ENCODE results near the gene FBXO34. TPM values are rescaled to one million over a fixed set of nuclear protein-coding genes. Genes with fewer than 3 reads are reported as not detected.

Gene FBXO34
- total RNA-seq, 4 donors from 2014 or later, result 18.8 to 32.5 (median 21.8) TPM

DNA sequence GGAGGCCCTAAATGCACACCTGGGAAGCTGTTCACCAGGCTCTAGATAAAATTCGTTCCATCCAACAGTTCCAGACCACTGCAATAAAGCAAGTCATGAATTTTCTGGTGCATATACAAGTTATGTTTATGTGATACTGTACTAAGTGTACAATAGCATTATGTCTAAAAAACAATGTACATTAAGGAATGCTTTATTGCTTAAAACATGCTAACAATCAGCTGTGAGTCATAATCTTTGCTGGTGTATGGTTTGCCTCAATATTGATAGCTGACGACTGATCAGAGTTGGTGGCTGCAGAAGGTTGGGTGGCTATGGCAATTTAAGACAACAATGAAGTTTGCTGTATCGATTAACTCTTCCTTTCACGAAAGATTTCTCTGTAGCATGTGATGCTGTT, 88.1 kb downstream of the FBXO34 start:
- H3K27ac ChIP-seq, result no peak overlapping the region
- H3K27me3 ChIP-seq, result no peaks in the 10 kb centered on the region
- H3K4me3 ChIP-seq, result no peak overlapping the region
- TF ChIP-seq, protein P1, sequence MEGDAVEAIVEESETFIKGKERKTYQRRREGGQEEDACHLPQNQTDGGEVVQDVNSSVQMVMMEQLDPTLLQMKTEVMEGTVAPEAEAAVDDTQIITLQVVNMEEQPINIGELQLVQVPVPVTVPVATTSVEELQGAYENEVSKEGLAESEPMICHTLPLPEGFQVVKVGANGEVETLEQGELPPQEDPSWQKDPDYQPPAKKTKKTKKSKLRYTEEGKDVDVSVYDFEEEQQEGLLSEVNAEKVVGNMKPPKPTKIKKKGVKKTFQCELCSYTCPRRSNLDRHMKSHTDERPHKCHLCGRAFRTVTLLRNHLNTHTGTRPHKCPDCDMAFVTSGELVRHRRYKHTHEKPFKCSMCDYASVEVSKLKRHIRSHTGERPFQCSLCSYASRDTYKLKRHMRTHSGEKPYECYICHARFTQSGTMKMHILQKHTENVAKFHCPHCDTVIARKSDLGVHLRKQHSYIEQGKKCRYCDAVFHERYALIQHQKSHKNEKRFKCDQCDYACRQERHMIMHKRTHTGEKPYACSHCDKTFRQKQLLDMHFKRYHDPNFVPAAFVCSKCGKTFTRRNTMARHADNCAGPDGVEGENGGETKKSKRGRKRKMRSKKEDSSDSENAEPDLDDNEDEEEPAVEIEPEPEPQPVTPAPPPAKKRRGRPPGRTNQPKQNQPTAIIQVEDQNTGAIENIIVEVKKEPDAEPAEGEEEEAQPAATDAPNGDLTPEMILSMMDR (IDR thresholded peaks at IDR 0.05), result no peak
- TF ChIP-seq POLR2AphosphoS5 (IDR thresholded peaks at IDR 0.05) (no peak), POLR2A (IDR thresholded peaks at IDR 0.05) (no peak), EP300 (IDR thresholded peaks at IDR 0.05) (no peak)
- no peaks in the 10 kb centered on the region for H3K9me3 ChIP-seq
- ATAC-seq, result no peak
- H3K36me3 ChIP-seq, result peaks cover 0 to 28% of the 10 kb centered on the region in 2 donors
- H3K4me1 ChIP-seq, result peaks cover 0 to 6% (median 0%) of the 10 kb centered on the region in 3 donors
- 80 to 92% methylated on average over 4 of the region's 4 CpGs for WGBS, 2 donors (ENCODE audit: low coverage in 1 of 2)

DNA sequence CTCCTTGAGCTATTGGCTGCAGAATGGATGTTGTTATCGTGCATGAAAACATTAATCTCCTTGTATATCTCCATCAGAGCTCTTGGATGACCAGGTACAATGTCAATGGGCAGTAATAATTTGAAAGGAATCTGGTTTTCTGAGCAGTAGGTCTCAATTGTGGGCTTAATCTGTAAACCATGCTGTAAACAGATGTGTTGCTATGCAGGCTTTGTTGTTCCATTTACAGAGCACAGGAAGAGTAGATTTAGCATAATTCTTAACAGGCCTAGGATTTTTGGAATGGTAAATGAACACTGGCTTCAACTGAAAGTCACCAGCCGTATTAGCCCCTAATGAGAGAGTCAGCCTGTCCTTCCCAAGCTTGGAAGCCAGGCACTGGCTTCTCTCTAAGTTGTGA, 90.0 kb downstream of the FBXO34 start:
- Histone ChIP-seq H3K27ac (no peak overlapping the region), H3K4me1 (no peaks in the 10 kb centered on the region), H3K36me3 (peaks cover 0 to 25% of the 10 kb centered on the region in 2 donors), H3K27me3 (no peaks in the 10 kb centered on the region), H3K9me3 (no peaks in the 10 kb centered on the region), H3K4me3 (no peak overlapping the region)
- ATAC-seq, result no peak
- TF ChIP-seq EP300 (IDR thresholded peaks at IDR 0.05) (no peak), POLR2A (IDR thresholded peaks at IDR 0.05) (no peak), POLR2AphosphoS5 (IDR thresholded peaks at IDR 0.05) (no peak)
- TF ChIP-seq, protein P1 (IDR thresholded peaks at IDR 0.05), result no peak
- 88 to 89% methylated on average over 2 of the region's 2 CpGs for WGBS, 2 donors (ENCODE audit: low coverage in 1 of 2)

DNA sequence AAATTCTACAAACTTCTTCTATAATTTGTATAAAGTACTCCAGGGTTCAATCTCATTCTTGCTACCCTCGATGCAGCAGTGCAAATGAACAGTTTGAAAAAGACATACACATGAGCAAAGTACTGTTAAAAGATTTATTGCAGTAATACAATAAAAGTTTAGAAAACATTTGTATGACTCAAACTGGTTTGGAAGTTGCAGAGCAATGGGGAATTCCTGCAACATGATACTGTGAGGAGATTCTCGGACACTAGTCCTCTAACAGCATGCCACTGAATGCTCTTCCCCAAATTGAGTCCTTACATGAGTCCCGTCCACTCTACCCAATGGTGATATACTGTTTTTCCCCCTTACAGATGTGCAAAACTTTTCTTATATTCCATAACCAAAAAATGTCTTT, 95.0 kb downstream of the FBXO34 start:
- Histone ChIP-seq H3K27me3 (no peaks in the 10 kb centered on the region), H3K36me3 (peaks cover 0 to 62% of the 10 kb centered on the region in 2 donors), H3K9me3 (no peaks in the 10 kb centered on the region), H3K4me1 (no peaks in the 10 kb centered on the region), H3K27ac (no peak overlapping the region), H3K4me3 (no peak overlapping the region)
- 41 to 51% methylated on average over 3 of the region's 3 CpGs for WGBS, 2 donors (ENCODE audit: low coverage in 1 of 2)
- ATAC-seq, result no peak
- no peak for TF ChIP-seq EP300 (IDR thresholded peaks at IDR 0.05)
- TF ChIP-seq POLR2A (IDR thresholded peaks at IDR 0.05), result no peak
- TF ChIP-seq POLR2AphosphoS5 (IDR thresholded peaks at IDR 0.05), result no peak
- TF ChIP-seq, protein P1 (IDR thresholded peaks at IDR 0.05), result no peak

DNA sequence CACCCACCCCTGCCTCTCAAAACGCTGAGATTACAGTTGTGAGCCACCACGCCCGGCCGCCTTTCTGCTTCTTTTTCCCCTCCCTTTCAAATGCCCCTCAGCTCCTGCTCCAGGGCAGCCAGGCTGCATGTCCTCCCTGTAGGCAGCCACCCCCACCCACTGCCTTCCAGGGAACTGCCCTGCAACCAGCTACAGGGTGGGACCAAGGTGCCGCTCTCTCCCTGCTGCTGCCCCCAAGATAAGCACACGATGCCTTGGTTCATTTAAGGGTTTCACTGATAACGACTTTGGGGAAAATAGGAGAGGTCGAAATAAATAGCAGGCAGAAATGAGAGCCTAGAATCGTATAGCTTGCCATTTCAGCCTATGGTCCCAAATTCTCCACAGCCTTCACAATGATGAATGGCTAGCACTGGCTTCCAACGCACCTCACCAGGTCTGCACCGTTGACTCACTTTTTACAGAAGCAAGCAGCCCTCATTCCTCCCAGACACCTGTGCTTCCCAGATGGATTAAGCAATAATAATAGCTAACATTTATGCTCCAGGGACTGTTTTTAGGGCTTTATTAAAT, 99.7 kb downstream of the FBXO34 start:
- TF ChIP-seq POLR2AphosphoS5 (IDR thresholded peaks at IDR 0.05), result no peak
- Histone ChIP-seq H3K27me3 (no peaks in the 10 kb centered on the region), H3K9me3 (no peaks in the 10 kb centered on the region), H3K4me3 (no peak overlapping the region), H3K27ac (no peak overlapping the region), H3K4me1 (no peaks in the 10 kb centered on the region), H3K36me3 (peaks cover 0 to 92% of the 10 kb centered on the region in 2 donors)
- no peak for ATAC-seq
- 75 to 81% methylated on average over 4 to 7 of the region's 11 CpGs for WGBS, 2 donors (ENCODE audit: low coverage in 1 of 2)

- no peaks in the 10 kb centered on the region for H3K9me3 ChIP-seq
- no peak for ATAC-seq
- WGBS, 2 donors (ENCODE audit: low coverage in 1 of 2), result 88 to 100% methylated on average over 1 of the region's 1 CpG
- H3K4me3 ChIP-seq, result no peak overlapping the region
- H3K27me3 ChIP-seq, result no peaks in the 10 kb centered on the region
- H3K4me1 ChIP-seq, result no peaks in the 10 kb centered on the region
- no peak overlapping the region for H3K27ac ChIP-seq
- TF ChIP-seq POLR2AphosphoS5 (IDR thresholded peaks at IDR 0.05), result no peak
- H3K36me3 ChIP-seq, result peaks cover 6 to 93% of the 10 kb centered on the region in 2 donors
Measured at GRCh38 chr14:55372423-55372822, 101.2 kb downstream of the FBXO34 start.

- H3K4me1 ChIP-seq, result no peaks in the 10 kb centered on the region
- H3K4me3 ChIP-seq, result no peak overlapping the region
- 91 to 100% methylated on average over 1 to 5 of the region's 7 CpGs for WGBS, 2 donors (ENCODE audit: low coverage in 1 of 2)
- no peak for TF ChIP-seq EP300 (IDR thresholded peaks at IDR 0.05)
- TF ChIP-seq, protein P1 (IDR thresholded peaks at IDR 0.05), result no peak
- TF ChIP-seq POLR2A (IDR thresholded peaks at IDR 0.05), result no peak
- TF ChIP-seq POLR2AphosphoS5 (IDR thresholded peaks at IDR 0.05), result no peak
- ATAC-seq, result no peak
- H3K27me3 ChIP-seq, result no peaks in the 10 kb centered on the region
- peaks cover 7 to 93% of the 10 kb centered on the region in 2 donors for H3K36me3 ChIP-seq
- no peak overlapping the region for H3K27ac ChIP-seq
- H3K9me3 ChIP-seq, result no peaks in the 10 kb centered on the region
Measured at GRCh38 chr14:55372825-55373224, 101.6 kb downstream of the FBXO34 start.
